ENCODE data around the gene FAM13C.
"Not testable (repeated sequence)": the region's sequence is repeated elsewhere in the genome, so short reads cannot be mapped to it uniquely, and the experiment has no call there.

The FAM13C gene

GRCh38 chr10:59362144-59362958 is at the start of gene FAM13C:
Gene FAM13C, minus strand, starts transcription at chr10:59362549. Its CDS starts 89 bp downstream, at chr10:59362460.
- DNase-seq (ENCODE audit: low read depth) = peak; percentile 66
- TF ChIP-seq CTCF (IDR thresholded peaks at IDR 0.05; ENCODE audit: low read length, missing control alignments) = no peak
- H3K4me3 ChIP-seq (replicated peaks; ENCODE audit: low read depth, low read length) = peak within 1 kb of the TSS; percentile 57

GRCh38 chr10:59405235-59405634 is 42.9 kb upstream of the FAM13C start:
- DNase-seq (ENCODE audit: low read depth) = no peak
- TF ChIP-seq CTCF (IDR thresholded peaks at IDR 0.05; ENCODE audit: low read length, missing control alignments) = no peak
- H3K4me3 ChIP-seq (replicated peaks; ENCODE audit: low read depth, low read length) = no peak overlapping the region

GRCh38 chr10:59400214-59400613 is 37.9 kb upstream of the FAM13C start:
- no peak overlapping the region for H3K4me3 ChIP-seq (replicated peaks; ENCODE audit: low read depth, low read length)
- TF ChIP-seq CTCF (IDR thresholded peaks at IDR 0.05; ENCODE audit: low read length, missing control alignments) = no peak
- no peak for DNase-seq (ENCODE audit: low read depth)

- not testable (repeated sequence) for H3K4me3 ChIP-seq (replicated peaks; ENCODE audit: low read depth, low read length); DNase-seq (ENCODE audit: low read depth)
These were observed 37.0 kb upstream of the FAM13C start for GRCh38 chr10:59399329-59399728.

GRCh38 chr10:59397961-59398360 is 35.6 kb upstream of the FAM13C start:
- DNase-seq (ENCODE audit: low read depth) = no peak
- no peak for TF ChIP-seq CTCF (IDR thresholded peaks at IDR 0.05; ENCODE audit: low read length, missing control alignments)
- H3K4me3 ChIP-seq (replicated peaks; ENCODE audit: low read depth, low read length) = no peak overlapping the region

GRCh38 chr10:59395984-59396383 is 33.6 kb upstream of the FAM13C start:
- no peak for DNase-seq (ENCODE audit: low read depth)
- no peak for TF ChIP-seq CTCF (IDR thresholded peaks at IDR 0.05; ENCODE audit: low read length, missing control alignments)
- H3K4me3 ChIP-seq (replicated peaks; ENCODE audit: low read depth, low read length) = no peak overlapping the region

- DNase-seq (ENCODE audit: low read depth) = no peak
- TF ChIP-seq CTCF (IDR thresholded peaks at IDR 0.05; ENCODE audit: low read length, missing control alignments) = no peak
- no peak overlapping the region for H3K4me3 ChIP-seq (replicated peaks; ENCODE audit: low read depth, low read length)
These were observed 31.0 kb upstream of the FAM13C start for GRCh38 chr10:59393349-59393748.

Measured in fibroblast of pulmonary artery (primary cell).